Mesenchymal stem cell (in vitro differentiated cells and primary cell): ENCODE measurements around the gene OR5C1.

ENCODE experiments used
- DNase-seq: peaks from one replicate; pipeline ENCODE4 v3.0.0-alpha.2; 2013
- H2AFZ ChIP-seq: one replicate; pipeline ENCODE4 v1.6.1; 2013; ENCODE audit warnings: low read depth, mild to moderate bottlenecking, control low read depth, inconsistent platforms, low read length, moderate library complexity
- H2AK5ac ChIP-seq: 2 replicates; pipeline ENCODE4 v1.6.1; 2013; ENCODE audit warnings: low read length, moderate library complexity, mild to moderate bottlenecking, inconsistent platforms; ENCODE audit not compliant: severe bottlenecking
- H2BK120ac ChIP-seq: one replicate; pipeline ENCODE4 v1.6.1; 2013; ENCODE audit warnings: low read depth, mild to moderate bottlenecking, inconsistent platforms, low read length, moderate library complexity
- H2BK12ac ChIP-seq, 2 experiments: one replicate each; pipeline ENCODE4 v1.6.1; 2013; ENCODE audit warnings: inconsistent platforms in 2 of 2, low read length in 2 of 2, mild to moderate bottlenecking in 2 of 2, moderate library complexity in 2 of 2, control low read depth in 1 of 2
- H2BK15ac ChIP-seq: one replicate; pipeline ENCODE4 v1.6.1; 2013; ENCODE audit warnings: mild to moderate bottlenecking, low read depth, inconsistent platforms; ENCODE audit not compliant: poor library complexity, severe bottlenecking
- H2BK5ac ChIP-seq: 2 replicates; pipeline ENCODE4 v1.6.1; 2013; ENCODE audit warnings: low read depth, mild to moderate bottlenecking, low read length, control low read depth, inconsistent platforms; ENCODE audit not compliant: poor library complexity, severe bottlenecking
- H3K14ac ChIP-seq, 2 experiments: one replicate each; pipeline ENCODE4 v1.6.1; 2013; ENCODE audit warnings: inconsistent platforms in 2 of 2, low read length in 2 of 2, control low read depth in 1 of 2, mild to moderate bottlenecking in 1 of 2, moderate library complexity in 1 of 2
- H3K18ac ChIP-seq, 2 experiments: one replicate each; pipeline ENCODE4 v1.6.1; 2013; ENCODE audit warnings: inconsistent platforms in 2 of 2, low read length in 2 of 2, control low read depth in 1 of 2, low read depth in 1 of 2, mild to moderate bottlenecking in 1 of 2
- H3K23ac ChIP-seq, 2 experiments: one replicate each; pipeline ENCODE4 v1.6.1; 2013; ENCODE audit warnings: inconsistent platforms in 2 of 2, low read length in 2 of 2, mild to moderate bottlenecking in 2 of 2, moderate library complexity in 2 of 2, control low read depth in 1 of 2
- H3K27ac ChIP-seq: 2 replicates; pipeline ENCODE4 v1.5.1; 2013; ENCODE audit warnings: mild to moderate bottlenecking, moderate library complexity, low read length, control low read depth, inconsistent platforms; ENCODE audit not compliant: poor library complexity, severe bottlenecking
- H3K27me3 ChIP-seq, 2 experiments: 2 replicates each; pipeline versions ENCODE4 v1.6.1 to v1.7.0; 2013; ENCODE audit warnings: low read length in 2 of 2, mild to moderate bottlenecking in 2 of 2, moderate library complexity in 2 of 2, control low read depth in 1 of 2, inconsistent platforms in 1 of 2; ENCODE audit not compliant: control insufficient read depth in 1 of 2, insufficient read depth in 1 of 2
- H3K36me3 ChIP-seq, 2 experiments: 2 replicates each; pipeline versions ENCODE4 v1.6.1 to v1.7.0; 2013; ENCODE audit warnings: low read length in 2 of 2, control low read depth in 1 of 2, inconsistent platforms in 1 of 2, low read depth in 1 of 2, mild to moderate bottlenecking in 1 of 2; ENCODE audit not compliant: insufficient read depth in 2 of 2, control insufficient read depth in 1 of 2
- H3K4ac ChIP-seq, 2 experiments: one replicate each; pipeline ENCODE4 v1.6.1; 2013; ENCODE audit warnings: inconsistent platforms in 2 of 2, low read length in 2 of 2, mild to moderate bottlenecking in 2 of 2, moderate library complexity in 2 of 2, control low read depth in 1 of 2, low read depth in 1 of 2
- H3K4me1 ChIP-seq: 2 replicates; pipeline ENCODE4 v1.6.1; 2013; ENCODE audit warnings: low read depth, low read length, control low read depth; ENCODE audit not compliant: control insufficient read depth, insufficient read depth
- H3K4me2 ChIP-seq: 2 replicates; pipeline ENCODE4 v1.6.1; 2013; ENCODE audit warnings: low read length, mild to moderate bottlenecking, inconsistent platforms; ENCODE audit not compliant: poor library complexity, severe bottlenecking
- H3K4me3 ChIP-seq, 2 experiments: 2 replicates each; pipeline versions ENCODE4 v1.5.1 to v1.7.0; 2013; ENCODE audit warnings: low read length in 2 of 2, mild to moderate bottlenecking in 2 of 2, control low read depth in 1 of 2, low read depth in 1 of 2; ENCODE audit not compliant: insufficient read depth in 1 of 2
- H3K79me1 ChIP-seq: replicated peaks from 2 replicates; pipeline ENCODE4 v1.6.1; 2013; ENCODE audit warnings: mild to moderate bottlenecking, control low read depth, low read length, inconsistent platforms; ENCODE audit not compliant: poor library complexity, severe bottlenecking
- H3K9ac ChIP-seq: 2 replicates; pipeline ENCODE4 v1.7.0; 2013; ENCODE audit warnings: mild to moderate bottlenecking, low read length, moderate library complexity
- H3K9me3 ChIP-seq: 2 replicates; pipeline ENCODE4 v1.7.0; 2013; ENCODE audit warnings: mild to moderate bottlenecking, low read length; ENCODE audit not compliant: control insufficient read depth
- H4K8ac ChIP-seq: one replicate; pipeline ENCODE4 v1.6.1; 2013; ENCODE audit warnings: inconsistent platforms, mild to moderate bottlenecking, low read length, moderate library complexity
- H4K91ac ChIP-seq: one replicate; pipeline ENCODE4 v1.6.1; 2013; ENCODE audit warnings: mild to moderate bottlenecking, low read length, inconsistent platforms
- WGBS: methylation state at CpG from one replicate; pipeline ENCODE4 v1.1.7; 2013; ENCODE audit warnings: mixed read lengths; 5-methylcytosine and 5-hydroxymethylcytosine counted together

The OR5C1 gene

DNA sequence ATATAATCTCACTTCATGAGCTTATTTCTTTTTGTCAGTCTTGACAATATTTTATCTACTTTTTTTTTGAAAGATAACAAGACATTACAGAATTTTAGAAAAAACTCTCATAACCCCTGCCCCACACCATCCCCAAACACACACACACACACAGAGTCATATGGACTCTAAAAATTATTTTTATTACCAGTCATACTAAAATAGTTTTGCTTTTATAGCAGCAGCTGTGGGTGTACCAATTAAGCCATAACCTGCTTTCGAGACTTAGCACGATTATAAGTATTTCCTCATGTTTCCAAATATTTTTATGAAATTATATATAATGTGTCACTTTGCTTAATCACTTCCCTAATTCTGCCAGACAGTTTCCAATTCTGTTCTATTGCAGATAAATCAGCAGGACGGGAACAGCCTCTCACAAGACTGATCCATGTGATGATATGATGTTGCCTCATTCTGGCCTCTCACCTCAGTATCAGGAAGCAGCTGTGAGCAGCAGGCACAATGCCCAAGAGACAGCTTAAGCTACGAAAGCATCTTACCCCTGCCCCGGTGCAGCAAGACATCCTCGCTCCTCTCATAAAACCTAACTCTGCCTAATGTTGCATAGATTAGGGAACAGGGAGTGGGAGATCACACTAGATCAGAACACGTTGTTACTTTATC lies 32.7 kb downstream of the OR5C1 start:
- Histone ChIP-seq H3K23ac (no peak overlapping the region), H3K14ac (no peak overlapping the region), H3K9me3 (no peaks in the 10 kb centered on the region), H2BK120ac (no peak overlapping the region), H2BK15ac (no peak overlapping the region), H3K9ac (peak overlapping the region; percentile 61), H3K4ac (no peak overlapping the region), H3K18ac (no peak overlapping the region), H2BK12ac (no peak overlapping the region), H4K91ac (no peak overlapping the region), H3K27me3 (no peaks in the 10 kb centered on the region), H3K4me2 (no peak overlapping the region), H2BK5ac (no peak overlapping the region), H3K79me1 (peaks cover 19% of the 10 kb centered on the region), H2AFZ (no peak overlapping the region), H3K4me3 (no peak overlapping the region), H3K4me1 (peaks cover 2% of the 10 kb centered on the region), H2AK5ac (no peak overlapping the region), H3K27ac (no peak overlapping the region), H4K8ac (no peak overlapping the region), H3K36me3 (peaks cover 18 to 68% of the 10 kb centered on the region in 2 experiments)
- DNase-seq, result peak; percentile 62
- WGBS, result 74% methylated on average over 5 of the region's 7 CpGs

DNA sequence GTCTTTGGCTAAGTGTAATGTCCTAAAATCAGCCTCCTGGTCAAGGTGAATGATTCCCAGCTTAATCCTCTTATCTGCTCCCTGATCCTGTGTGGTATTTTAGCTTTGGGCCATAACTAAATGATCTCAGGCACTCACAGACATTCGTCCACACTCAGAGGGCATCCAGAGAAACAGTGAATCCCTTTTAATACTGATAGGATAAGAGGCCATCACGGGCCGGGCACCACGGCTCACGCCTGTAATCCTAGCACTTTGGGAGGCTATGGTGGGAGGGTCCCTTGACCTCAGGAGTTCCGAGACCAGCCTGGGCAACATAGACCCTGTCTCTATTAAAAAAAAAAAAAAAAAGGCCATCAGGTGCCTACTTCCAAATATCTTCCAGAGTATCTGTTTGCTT lies 33.3 kb downstream of the OR5C1 start:
- H3K18ac ChIP-seq, result peak overlapping the region in 1 of 2 experiments; percentile 35
- no peak overlapping the region for H3K4me3 ChIP-seq
- 99% methylated on average over 5 of the region's 6 CpGs for WGBS
- peaks cover 16% of the 10 kb centered on the region for H3K79me1 ChIP-seq
- H3K4ac ChIP-seq, result peak overlapping the region in 1 of 2 experiments; percentile 78
- no peak overlapping the region for H2AFZ ChIP-seq
- H3K23ac ChIP-seq, result no peak overlapping the region
- H2BK12ac ChIP-seq, result no peak overlapping the region
- H4K8ac ChIP-seq, result no peak overlapping the region
- peaks cover 4% of the 10 kb centered on the region for H3K4me1 ChIP-seq
- no peak overlapping the region for H3K27ac ChIP-seq
- DNase-seq, result no peak
- no peak overlapping the region for H2BK5ac ChIP-seq
- H3K4me2 ChIP-seq, result no peak overlapping the region
- H3K9me3 ChIP-seq, result no peaks in the 10 kb centered on the region
- H2BK15ac ChIP-seq, result no peak overlapping the region
- H2BK120ac ChIP-seq, result no peak overlapping the region
- H4K91ac ChIP-seq, result no peak overlapping the region
- H2AK5ac ChIP-seq, result no peak overlapping the region
- peaks cover 18 to 62% of the 10 kb centered on the region in 2 experiments for H3K36me3 ChIP-seq
- H3K9ac ChIP-seq, result peak overlapping the region; percentile 61
- H3K27me3 ChIP-seq, result no peaks in the 10 kb centered on the region
- H3K14ac ChIP-seq, result no peak overlapping the region

GRCh38 chr9:122822938-122823337 lies 34.2 kb downstream of the OR5C1 start:
- H3K27ac ChIP-seq, result no peak overlapping the region
- H3K36me3 ChIP-seq, result peaks cover 18 to 54% of the 10 kb centered on the region in 2 experiments
- H3K18ac ChIP-seq, result no peak overlapping the region
- no peak overlapping the region for H2BK120ac ChIP-seq
- no peak overlapping the region for H3K9ac ChIP-seq
- H3K4me3 ChIP-seq, result no peak overlapping the region
- no peak overlapping the region for H3K4ac ChIP-seq
- H4K91ac ChIP-seq, result peak overlapping the region; percentile 35
- H2BK15ac ChIP-seq, result no peak overlapping the region
- peaks cover 14% of the 10 kb centered on the region for H3K79me1 ChIP-seq
- no peak overlapping the region for H3K14ac ChIP-seq
- no peak overlapping the region for H2AFZ ChIP-seq
- no peak overlapping the region for H2BK5ac ChIP-seq
- DNase-seq, result no peak
- H3K9me3 ChIP-seq, result no peaks in the 10 kb centered on the region
- no peak overlapping the region for H4K8ac ChIP-seq
- 100% methylated on average over 1 of the region's 4 CpGs for WGBS
- peaks cover 7% of the 10 kb centered on the region for H3K4me1 ChIP-seq
- H2AK5ac ChIP-seq, result no peak overlapping the region
- H2BK12ac ChIP-seq, result no peak overlapping the region
- no peaks in the 10 kb centered on the region for H3K27me3 ChIP-seq
- no peak overlapping the region for H3K4me2 ChIP-seq
- H3K23ac ChIP-seq, result no peak overlapping the region

DNA sequence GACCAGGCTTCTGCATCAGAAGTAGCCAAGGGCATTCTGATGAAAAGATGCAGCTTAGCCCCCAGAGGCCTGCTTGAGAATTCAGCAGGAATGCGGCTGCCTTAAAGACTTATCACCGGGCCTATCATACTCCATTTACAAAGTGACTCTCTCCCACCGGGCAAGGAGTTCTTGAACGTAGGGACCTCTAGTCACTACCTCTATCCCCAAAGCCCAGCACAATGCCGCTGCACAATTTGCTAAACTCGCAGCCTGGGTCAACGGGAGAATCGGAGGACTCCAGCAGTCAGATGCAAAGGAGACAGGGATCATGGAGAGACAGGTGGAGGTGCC lies 39.0 kb downstream of the OR5C1 start:
- Histone ChIP-seq H3K9me3 (no peaks in the 10 kb centered on the region), H2AK5ac (peak overlapping the region; percentile 22), H4K8ac (peak overlapping the region; percentile 99), H3K27me3 (no peaks in the 10 kb centered on the region), H2BK12ac (no peak overlapping the region), H3K27ac (peak overlapping the region; percentile 100), H3K36me3 (peaks cover 11 to 27% of the 10 kb centered on the region in 2 experiments), H3K14ac (peak overlapping the region in 1 of 2 experiments; percentile 98), H2BK120ac (no peak overlapping the region), H3K4me3 (peak overlapping the region; percentile 90 to 99), H2BK5ac (no peak overlapping the region), H4K91ac (peak overlapping the region; percentile 25), H3K9ac (peak overlapping the region; percentile 93), H2BK15ac (no peak overlapping the region), H3K4me1 (peaks cover 8% of the 10 kb centered on the region), H3K79me1 (peaks cover 9% of the 10 kb centered on the region), H2AFZ (peak overlapping the region; percentile 95), H3K4me2 (peak overlapping the region; percentile 84), H3K23ac (peak overlapping the region in 1 of 2 experiments; percentile 93), H3K4ac (peak overlapping the region in 1 of 2 experiments; percentile 97), H3K18ac (peak overlapping the region; percentile 46 to 96)
- WGBS, result 0% methylated on average over 8 of the region's 8 CpGs
- peak; percentile 65 for DNase-seq
